Body of pancreas (tissue), 4 donors: Measurements from ENCODE around the gene MYO6. TPM values are rescaled to one million over a fixed set of nuclear protein-coding genes. Genes with fewer than 3 reads are reported as not detected.

Experiments
- ATAC-seq: fragments of 150-250 bp; one replicate; pipeline ENCODE4 v1.9.1; 2016
- DNase-seq, 4 donors: peaks; one replicate each; pipeline ENCODE4 v3.0.0-alpha.2; 2019
- H3K27ac ChIP-seq, 4 donors: fragments of 200-600 bp; sonication (generic); 1 replicate in 3 of 4; 2 replicates in 1 of 4; pipeline versions ENCODE4 v1.5.1 to v1.6.1; 2016 to 2019; ENCODE audit warnings: mild to moderate bottlenecking in 1 of 4, mixed read lengths in 1 of 4, moderate library complexity in 1 of 4
- H3K27me3 ChIP-seq, 2 donors: fragments of 200-600 bp; sonication (generic); one replicate each; pipeline ENCODE4 v1.6.0; 2016; ENCODE audit warnings: mild to moderate bottlenecking in 1 of 2
- H3K36me3 ChIP-seq, 2 donors: fragments of 200-600 bp; sonication (generic); replicated peaks in 1 of 2; 2 replicates each; pipeline ENCODE4 v1.5.1; 2016; ENCODE audit warnings: low read depth in 2 of 2; ENCODE audit not compliant: insufficient read depth in 1 of 2
- H3K4me1 ChIP-seq: fragments of 200-600 bp; sonication (generic); one replicate; pipeline ENCODE4 v1.6.0; 2016
- H3K4me3 ChIP-seq, 2 donors: fragments of 200-600 bp; sonication (generic); 1 replicate in 1 of 2; 2 replicates in 1 of 2; pipeline ENCODE4 v1.5.1; 2016 to 2019
- H3K9me3 ChIP-seq, 3 donors: fragments of 200-600 bp; sonication (generic); 1 replicate in 2 of 3; 2 replicates in 1 of 3; pipeline ENCODE4 v1.5.1; 2016
- CTCF ChIP-seq, 7 experiments: fragments of 450-650 bp in 4 of 7; fragments of 200-600 bp in 3 of 7; sonication (generic) in 3 of 7; IDR thresholded peaks; one replicate each; pipeline ENCODE4 v1.5.1; 2016 to 2019; ENCODE audit warnings: antibody characterized with exemption in 7 of 7
- POLR2A ChIP-seq, 3 donors: fragments of 450-650 bp; IDR thresholded peaks; one replicate each; pipeline ENCODE4 v1.6.1; 2016; ENCODE audit warnings: antibody characterized with exemption in 3 of 3, mild to moderate bottlenecking in 2 of 3
- WGBS, 2 donors: methylation state at CpG; one replicate each; pipeline ENCODE4 v1.1.5; 2017; 5-methylcytosine and 5-hydroxymethylcytosine counted together
- intact Hi-C: fragments of 100-400 bp; cut with DNase I; formaldehyde crosslinking; loops from one replicate; pipeline ENCODE4 v1.15.1; 2023
- total RNA-seq, 2 donors: library from RNA; depleted of rRNA; stranded (reverse); fragments of >200 nt; gene quantifications; one replicate each; pipeline ENCODE4 v1.1.0, GENCODE V29; 2016

MYO6 gene
- total RNA-seq, 2 donors from 2014 or later = 21.0 to 29.7 TPM

GRCh38 chr6:75874224-75874623, 125.2 kb downstream of the MYO6 start:
- no peak for TF ChIP-seq POLR2A (IDR thresholded peaks at IDR 0.05)
- no peak for TF ChIP-seq CTCF (IDR thresholded peaks at IDR 0.05)
- Histone ChIP-seq H3K36me3 (peaks cover 4 to 6% of the 10 kb centered on the region in 2 donors), H3K27ac (no peak overlapping the region), H3K27me3 (no peaks in the 10 kb centered on the region), H3K4me3 (no peak overlapping the region), H3K9me3 (no peaks in the 10 kb centered on the region), H3K4me1 (no peaks in the 10 kb centered on the region)
- ATAC-seq = no peak
- WGBS, 2 donors = 85 to 87% methylated on average over 2 of the region's 2 CpGs
- intact Hi-C loops = no loop called here
- DNase-seq = no peak

GRCh38 chr6:75876152-75876551, 127.1 kb downstream of the MYO6 start:
- no peaks in the 10 kb centered on the region for H3K9me3 ChIP-seq

GRCh38 chr6:75880305-75880704, 131.3 kb downstream of the MYO6 start:
- intact Hi-C loops = no loop called here
- Histone ChIP-seq H3K9me3 (no peaks in the 10 kb centered on the region), H3K27ac (no peak overlapping the region), H3K27me3 (no peaks in the 10 kb centered on the region), H3K4me3 (no peak overlapping the region), H3K36me3 (peaks cover 0 to 6% of the 10 kb centered on the region in 2 donors), H3K4me1 (peaks cover 12% of the 10 kb centered on the region)
- 97% methylated on average over 1 of the region's 1 CpG for WGBS, 2 donors
- no peak for TF ChIP-seq POLR2A (IDR thresholded peaks at IDR 0.05)
- TF ChIP-seq CTCF (IDR thresholded peaks at IDR 0.05) = no peak
- ATAC-seq = no peak
- DNase-seq = no peak

More at GRCh38 chr6:75876152-75876551, 127.1 kb downstream of the MYO6 start:
- no peaks in the 10 kb centered on the region for H3K27me3 ChIP-seq
- DNase-seq = no peak
- no peak overlapping the region for H3K4me3 ChIP-seq
- ATAC-seq = no peak
- TF ChIP-seq POLR2A (IDR thresholded peaks at IDR 0.05) (no peak), CTCF (IDR thresholded peaks at IDR 0.05) (no peak)
- H3K4me1 ChIP-seq = no peaks in the 10 kb centered on the region
- intact Hi-C loops = no loop called here
- no peak overlapping the region for H3K27ac ChIP-seq
- H3K36me3 ChIP-seq = peaks cover 4 to 6% of the 10 kb centered on the region in 2 donors

- Histone ChIP-seq H3K36me3 (no peaks in the 10 kb centered on the region), H3K4me1 (peaks cover 12% of the 10 kb centered on the region), H3K9me3 (no peaks in the 10 kb centered on the region), H3K4me3 (no peak overlapping the region), H3K27ac (no peak overlapping the region), H3K27me3 (no peaks in the 10 kb centered on the region)
- no peak for DNase-seq
- no peak for TF ChIP-seq CTCF (IDR thresholded peaks at IDR 0.05)
- TF ChIP-seq POLR2A (IDR thresholded peaks at IDR 0.05) = no peak
- intact Hi-C loops = no loop called here
- no peak for ATAC-seq
- WGBS, 2 donors = 59 to 98% methylated on average over 2 of the region's 2 CpGs
These were observed 133.7 kb downstream of the MYO6 start for GRCh38 chr6:75882734-75883133.

GRCh38 chr6:75884822-75885221, 135.8 kb downstream of the MYO6 start:
- DNase-seq (no peak), ATAC-seq (no peak)
- WGBS, 2 donors = 16 to 23% methylated on average over 2 of the region's 2 CpGs
- Histone ChIP-seq H3K27ac (no peak overlapping the region), H3K4me1 (peaks cover 12% of the 10 kb centered on the region), H3K4me3 (no peak overlapping the region), H3K27me3 (no peaks in the 10 kb centered on the region), H3K36me3 (no peaks in the 10 kb centered on the region), H3K9me3 (no peaks in the 10 kb centered on the region)
- intact Hi-C loops = no loop called here
- TF ChIP-seq CTCF (IDR thresholded peaks at IDR 0.05) (no peak), POLR2A (IDR thresholded peaks at IDR 0.05) (no peak)
